Stimulated activated naive CD8-positive, alpha-beta T cell treated with anti-CD3 and anti-CD28 coated beads, Interleukin-15, amount 100 ng/mL, for 72 hours (primary cell): ENCODE data around the gene KIFC3.
"Not testable (repeated sequence)": the region's sequence is repeated elsewhere in the genome, so short reads cannot be mapped to it uniquely, and the experiment has no call there.

ENCODE experiments used
- ATAC-seq: fragments of 150-1000 bp; cut with Tn5 transposase; 2 replicates; pipeline ENCODE4 v1.10.0; 2021; ENCODE audit warnings: mild to moderate bottlenecking, moderate library complexity
- DNase-seq, 2 donors: peaks; one replicate each; pipeline ENCODE4 v3.0.0; 2021 to 2022
- H3K27ac Mint-ChIP-seq, 2 donors: one replicate each; pipeline ENCODE4 v1.8.0; 2022; ENCODE audit warnings: mild to moderate bottlenecking in 2 of 2, mixed read lengths in 2 of 2, moderate library complexity in 2 of 2
- H3K27me3 Mint-ChIP-seq: one replicate; pipeline ENCODE4 v1.8.0; 2022; ENCODE audit warnings: mixed read lengths
- H3K4me1 Mint-ChIP-seq: one replicate; pipeline ENCODE4 v1.8.0; 2022; ENCODE audit warnings: mild to moderate bottlenecking, mixed read lengths
- H3K4me3 Mint-ChIP-seq, 2 donors: one replicate each; pipeline ENCODE4 v1.8.0; 2022; ENCODE audit warnings: mild to moderate bottlenecking in 2 of 2, mixed read lengths in 2 of 2, moderate library complexity in 1 of 2
- H3K9me3 Mint-ChIP-seq, 2 donors: one replicate each; pipeline ENCODE4 v1.8.0; 2022; ENCODE audit warnings: mixed read lengths in 2 of 2

The KIFC3 gene

GRCh38 chr16:57739756-57740422 is 62.4 kb downstream of the KIFC3 start:
- no peak overlapping the region for H3K27ac Mint-ChIP-seq
- ATAC-seq (no peak), DNase-seq (no peak)
- H3K4me3 Mint-ChIP-seq = no peak overlapping the region
- H3K27me3 Mint-ChIP-seq = no peaks in the 10 kb centered on the region
- no peaks in the 10 kb centered on the region for H3K9me3 Mint-ChIP-seq
- peaks cover 37% of the 10 kb centered on the region for H3K4me1 Mint-ChIP-seq

DNA sequence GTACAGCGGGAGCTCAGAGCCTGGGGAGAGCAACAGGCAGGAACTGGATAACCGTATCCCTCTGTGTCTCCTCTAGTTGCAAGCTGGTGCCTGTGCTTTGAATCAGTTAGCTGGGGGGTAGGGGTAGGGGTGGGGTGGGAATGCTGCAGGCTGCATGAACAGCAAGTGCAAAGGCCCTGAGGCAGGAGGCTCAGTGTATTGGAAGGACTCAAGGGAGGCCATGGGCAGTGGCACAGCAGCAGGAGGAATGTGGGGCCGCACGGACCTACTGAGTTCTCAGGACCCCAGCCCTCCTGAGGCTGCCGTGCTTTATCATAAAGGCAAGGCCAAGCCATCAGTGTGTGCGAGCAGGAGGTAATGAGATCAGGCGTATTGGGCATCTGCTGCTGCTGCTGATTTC is 63.4 kb downstream of the KIFC3 start:
- Mint-ChIP-seq H3K4me3 (no peak overlapping the region), H3K4me1 (peaks cover 46% of the 10 kb centered on the region), H3K9me3 (no peaks in the 10 kb centered on the region), H3K27ac (peak overlapping the region in 1 of 2 donors; percentile 57), H3K27me3 (no peaks in the 10 kb centered on the region)
- no peak for ATAC-seq
- no peak for DNase-seq

DNA sequence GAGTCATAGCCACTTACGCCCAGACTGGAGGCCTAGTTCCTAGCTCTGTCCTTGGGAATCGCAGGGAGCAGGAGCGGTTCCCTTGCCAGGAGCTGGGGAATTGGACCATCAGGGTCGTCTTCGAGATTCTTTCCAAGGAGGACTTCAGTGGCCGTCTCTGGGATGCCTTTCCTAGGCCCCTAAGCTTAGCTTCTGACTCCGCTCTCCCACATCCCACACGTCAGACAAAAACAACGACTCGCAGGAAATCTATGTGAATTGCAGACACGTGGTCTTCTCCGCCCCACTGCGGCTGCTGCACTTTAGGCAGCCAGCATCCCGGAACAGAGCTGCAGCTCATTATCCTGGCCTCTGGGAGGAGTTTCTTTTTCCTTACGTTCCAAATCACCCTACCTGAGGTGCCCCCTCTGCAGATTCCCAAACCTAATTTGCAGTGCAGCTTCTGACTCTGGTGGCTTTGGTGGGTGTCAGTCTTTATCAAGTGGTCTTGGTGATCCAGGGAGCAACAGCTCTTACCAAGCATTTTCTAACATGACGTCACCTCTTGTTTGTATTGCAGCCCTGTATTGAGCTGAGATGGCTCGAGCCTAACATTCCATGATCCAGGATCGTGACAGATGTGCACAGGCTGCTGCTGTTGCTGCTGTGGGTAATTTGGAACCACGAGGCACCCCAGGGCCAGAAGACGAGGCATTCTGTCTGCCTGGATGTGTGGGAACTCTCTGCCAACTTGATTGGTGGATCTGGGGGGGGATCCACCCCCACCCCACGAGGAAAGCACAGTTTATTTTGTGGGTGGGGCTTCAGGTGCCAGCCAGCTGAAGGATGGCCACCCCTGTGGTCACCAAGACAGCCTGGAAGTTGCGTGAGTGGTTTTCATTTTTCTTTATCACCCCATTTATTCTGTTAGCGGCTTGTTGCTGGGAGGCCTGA is 65.6 kb downstream of the KIFC3 start:
- H3K4me3 Mint-ChIP-seq = peak overlapping the region; percentile 95 to 97
- DNase-seq = peak; percentile 19 to 37
- peaks cover 14 to 16% of the 10 kb centered on the region in 2 donors for H3K9me3 Mint-ChIP-seq
- H3K27ac Mint-ChIP-seq = peak overlapping the region; percentile 66 to 98
- H3K4me1 Mint-ChIP-seq = peaks cover 56% of the 10 kb centered on the region
- no peak for ATAC-seq
- no peaks in the 10 kb centered on the region for H3K27me3 Mint-ChIP-seq

DNA sequence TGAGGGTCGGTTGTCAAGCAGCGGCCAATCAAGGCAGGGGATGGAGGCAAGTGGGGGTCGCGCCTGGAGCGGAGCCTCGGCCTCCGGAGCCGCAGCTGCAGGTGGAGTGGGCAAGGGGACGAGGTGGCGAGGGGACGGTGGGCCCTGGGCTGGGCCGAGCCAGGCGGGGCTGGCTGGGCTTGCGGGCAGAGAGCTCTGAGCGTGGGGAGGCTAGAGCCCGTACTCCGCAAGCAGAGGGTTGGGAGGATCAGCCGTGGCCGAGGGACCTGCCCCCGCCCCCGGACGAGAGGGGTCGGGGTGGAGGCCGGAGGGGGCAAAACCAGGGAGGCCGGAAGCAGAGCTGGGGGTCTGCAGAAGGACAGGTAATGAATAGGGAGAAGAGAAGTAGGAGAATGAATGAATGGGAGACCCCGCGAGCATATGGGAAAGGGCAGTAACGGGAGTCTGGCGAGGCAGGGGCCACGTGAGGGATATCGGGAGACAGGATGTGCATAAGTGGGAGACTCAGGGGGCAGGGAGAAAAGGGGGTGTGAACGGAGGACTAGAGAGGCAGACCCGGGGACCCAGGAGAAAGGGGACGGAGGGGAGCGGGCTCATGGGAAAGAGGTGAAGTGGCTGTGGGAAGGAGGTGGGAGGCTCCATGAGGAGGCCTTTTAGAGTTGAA is 66.4 kb downstream of the KIFC3 start, which contains the start of gene KATNB1:
KATNB1 (plus strand) TSS at position 16 of the 664 bp plus-strand sequence. CDS start 1,474 bp downstream, outside the sequence.
- peaks cover 56% of the 10 kb centered on the region for H3K4me1 Mint-ChIP-seq
- H3K27me3 Mint-ChIP-seq = no peaks in the 10 kb centered on the region
- peak within 1 kb of the TSS; percentile 98 for H3K27ac Mint-ChIP-seq
- peaks cover 14 to 21% of the 10 kb centered on the region in 2 donors for H3K9me3 Mint-ChIP-seq
- peak within 1 kb of the TSS; percentile 95 to 97 for H3K4me3 Mint-ChIP-seq
- ATAC-seq (peak; percentile 45), DNase-seq (no peak)

DNA sequence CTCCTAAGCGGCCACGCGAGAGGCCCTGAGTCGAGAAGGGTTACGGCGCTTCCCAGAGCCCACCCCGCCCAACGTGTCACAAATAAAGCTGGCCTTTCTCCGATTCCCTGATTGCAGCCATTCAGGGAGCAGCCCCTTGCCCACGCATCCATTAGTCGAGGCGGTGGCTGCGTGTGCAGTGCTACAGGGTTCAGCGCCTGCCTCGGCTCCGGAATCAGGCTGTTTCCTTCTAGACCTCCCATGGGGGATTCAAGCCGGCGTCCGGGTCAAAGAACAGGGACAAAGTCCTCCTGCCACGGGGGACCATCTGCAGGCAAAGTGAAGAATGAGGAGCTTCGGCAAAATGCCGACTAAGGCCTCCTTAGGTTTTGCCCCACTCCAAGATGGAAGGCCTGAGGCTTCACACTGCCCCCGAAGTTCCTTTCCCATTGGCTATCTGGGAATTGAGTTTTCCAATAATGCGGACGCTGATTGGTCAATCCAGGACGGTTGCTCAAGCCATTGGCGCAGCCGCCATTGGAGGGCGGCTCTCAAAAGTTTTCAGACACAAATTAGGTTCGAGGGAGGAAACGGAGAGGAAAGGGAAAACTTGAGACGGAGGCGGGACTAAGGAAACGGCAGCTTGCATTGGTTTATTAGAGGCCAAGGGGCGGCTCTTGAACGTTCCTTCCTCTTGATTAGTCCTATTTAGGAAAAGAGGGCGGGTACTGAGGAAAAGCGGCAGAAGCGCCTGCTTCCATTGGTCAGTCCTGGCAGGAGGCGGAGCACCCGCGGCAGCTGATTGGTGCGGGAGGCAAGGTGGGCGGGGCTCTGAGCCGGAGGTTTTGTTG is 67.2 kb downstream of the KIFC3 start:
- peak; percentile 97 to 98 for DNase-seq
- Mint-ChIP-seq H3K27ac (peak overlapping the region; percentile 98), H3K9me3 (peaks cover 19 to 21% of the 10 kb centered on the region in 2 donors), H3K4me3 (peak overlapping the region; percentile 95 to 97), H3K27me3 (no peaks in the 10 kb centered on the region), H3K4me1 (peaks cover 56% of the 10 kb centered on the region)
- ATAC-seq = peak; percentile 91

DNA sequence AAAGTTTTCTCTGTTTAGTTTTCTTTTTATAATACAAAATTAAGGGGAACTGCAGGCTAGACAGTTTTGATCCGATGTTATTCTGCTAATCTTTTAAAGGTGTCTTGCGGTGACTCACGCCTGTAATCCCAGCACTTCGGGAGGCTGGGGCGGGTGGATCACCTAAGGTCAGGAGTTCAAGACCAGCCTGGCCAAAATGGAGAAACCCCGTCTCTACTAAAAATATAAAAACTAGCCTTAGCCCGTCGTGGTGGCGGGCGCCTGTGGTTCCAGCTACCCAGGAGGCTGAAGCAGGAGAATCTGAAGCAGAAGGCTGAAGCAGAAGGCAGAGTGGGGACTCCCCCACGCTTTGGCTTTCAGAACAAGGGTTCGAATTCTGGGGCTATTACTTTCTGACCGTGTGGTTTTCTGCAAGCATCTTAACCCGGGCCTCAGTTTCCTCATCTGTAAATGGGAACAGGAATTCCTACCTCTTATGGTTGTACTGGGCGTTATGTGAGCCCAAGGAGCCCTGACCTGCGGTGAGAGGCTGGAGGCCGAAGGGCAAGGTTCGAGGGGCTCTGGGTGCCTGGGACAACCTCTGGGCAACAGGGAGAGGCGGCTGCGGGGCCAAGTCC is 67.9 kb downstream of the KIFC3 start:
- peak overlapping the region; percentile 96 to 98 for H3K27ac Mint-ChIP-seq
- ATAC-seq (no peak), DNase-seq (no peak)
- H3K4me1 Mint-ChIP-seq = peaks cover 56% of the 10 kb centered on the region
- peak overlapping the region; percentile 95 to 97 for H3K4me3 Mint-ChIP-seq
- H3K9me3 Mint-ChIP-seq = peaks cover 21 to 22% of the 10 kb centered on the region in 2 donors
- H3K27me3 Mint-ChIP-seq = no peaks in the 10 kb centered on the region

GRCh38 chr16:57732714-57733113 is 69.6 kb downstream of the KIFC3 start:
- Mint-ChIP-seq H3K4me1 (peaks cover 42% of the 10 kb centered on the region), H3K4me3 (peak overlapping the region in 1 of 2 donors; percentile 27), H3K27ac (no peak overlapping the region), H3K9me3 (peaks cover 21 to 31% of the 10 kb centered on the region in 2 donors), H3K27me3 (no peaks in the 10 kb centered on the region)
- ATAC-seq = no peak
- DNase-seq = no peak

DNA sequence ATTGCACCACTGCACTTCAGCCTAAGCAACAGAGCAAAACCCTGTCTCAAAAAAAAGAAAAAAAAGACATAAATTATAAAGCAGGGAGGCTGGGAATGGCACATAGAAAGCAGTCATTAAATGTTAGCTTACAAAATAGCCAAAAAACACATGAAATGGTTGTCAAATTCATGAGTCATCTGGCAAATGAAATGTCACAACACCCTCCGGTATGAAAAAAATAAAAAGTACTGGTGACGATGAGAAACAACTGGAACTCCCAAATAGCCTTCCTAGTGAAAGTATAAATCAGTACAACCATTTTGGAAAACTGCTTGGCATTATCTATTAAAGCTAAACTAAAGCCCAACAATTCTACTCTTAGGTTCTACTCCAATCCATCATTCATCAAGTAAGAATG is 70.3 kb downstream of the KIFC3 start:
- H3K27ac Mint-ChIP-seq = no peak overlapping the region
- peaks cover 35% of the 10 kb centered on the region for H3K4me1 Mint-ChIP-seq
- H3K4me3 Mint-ChIP-seq = no peak overlapping the region
- no peak for DNase-seq
- H3K9me3 Mint-ChIP-seq = peaks cover 21 to 31% of the 10 kb centered on the region in 2 donors
- no peak for ATAC-seq
- H3K27me3 Mint-ChIP-seq = no peaks in the 10 kb centered on the region

DNA sequence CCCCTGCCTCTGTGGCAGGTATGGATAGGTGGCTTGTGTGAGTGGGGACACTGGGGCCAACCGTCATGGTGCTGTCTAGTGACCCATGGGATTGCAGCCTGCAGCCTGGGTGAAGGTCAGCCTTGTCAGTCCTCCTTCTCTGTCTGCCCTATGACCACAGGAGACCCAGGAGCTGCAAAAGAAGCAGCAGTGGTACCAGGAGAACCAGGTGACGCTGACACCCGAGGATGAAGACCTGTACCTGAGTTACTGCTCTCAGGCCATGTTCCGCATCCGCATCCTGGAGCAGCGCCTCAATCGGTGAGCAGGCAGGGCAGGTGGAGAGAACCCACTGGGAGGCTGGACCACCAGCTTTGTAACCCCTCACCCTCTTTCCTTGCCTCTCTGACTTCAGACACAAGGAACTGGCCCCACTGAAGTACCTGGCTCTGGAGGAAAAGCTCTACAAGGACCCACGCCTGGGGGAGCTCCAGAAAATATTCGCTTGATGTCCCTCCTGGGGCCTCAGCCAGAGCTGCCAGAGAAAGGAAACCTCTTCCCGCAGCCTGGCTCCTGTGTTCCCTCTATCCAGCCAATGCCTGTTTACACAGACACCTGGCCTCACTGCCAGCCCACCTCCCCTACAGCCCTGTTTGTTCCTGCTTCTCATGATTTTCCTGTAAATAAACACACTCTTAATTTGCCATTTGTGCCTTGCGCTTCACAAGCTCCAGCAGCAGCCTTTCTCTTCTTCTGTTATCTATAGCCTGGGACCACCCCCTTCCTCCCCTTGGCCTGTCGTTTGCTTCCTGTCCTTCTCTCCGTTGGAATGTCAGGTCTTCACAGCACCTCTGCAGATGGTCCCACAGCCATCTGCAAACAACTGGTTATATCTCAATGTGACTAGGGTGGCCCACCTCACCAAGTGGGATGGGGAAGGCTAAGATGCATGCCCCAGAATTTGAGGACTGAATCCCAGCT is 71.2 kb downstream of the KIFC3 start:
- no peak overlapping the region for H3K4me3 Mint-ChIP-seq
- peaks cover 21 to 31% of the 10 kb centered on the region in 2 donors for H3K9me3 Mint-ChIP-seq
- ATAC-seq (no peak), DNase-seq (no peak)
- peaks cover 25% of the 10 kb centered on the region for H3K4me1 Mint-ChIP-seq
- H3K27ac Mint-ChIP-seq = no peak overlapping the region
- no peaks in the 10 kb centered on the region for H3K27me3 Mint-ChIP-seq

- not testable (repeated sequence) for H3K4me3 Mint-ChIP-seq, H3K27ac Mint-ChIP-seq, DNase-seq, H3K27me3 Mint-ChIP-seq, ATAC-seq
- Mint-ChIP-seq H3K4me1 (peaks cover 25% of the 10 kb centered on the region), H3K9me3 (peaks cover 21 to 31% of the 10 kb centered on the region in 2 donors)
Measured at GRCh38 chr16:57729852-57730251, 72.4 kb downstream of the KIFC3 start.

- Mint-ChIP-seq H3K4me1 (peaks cover 21% of the 10 kb centered on the region), H3K9me3 (peaks cover 21 to 31% of the 10 kb centered on the region in 2 donors), H3K4me3 (no peak overlapping the region), H3K27ac (no peak overlapping the region), H3K27me3 (no peaks in the 10 kb centered on the region)
- DNase-seq (no peak), ATAC-seq (no peak)
Measured at GRCh38 chr16:57729182-57729484, 73.2 kb downstream of the KIFC3 start.

- DNase-seq (no peak), ATAC-seq (no peak)
- no peaks in the 10 kb centered on the region for H3K27me3 Mint-ChIP-seq
- H3K9me3 Mint-ChIP-seq = peaks cover 20 to 30% of the 10 kb centered on the region in 2 donors
- no peak overlapping the region for H3K27ac Mint-ChIP-seq
- H3K4me1 Mint-ChIP-seq = peaks cover 15% of the 10 kb centered on the region
- H3K4me3 Mint-ChIP-seq = no peak overlapping the region
Measured at GRCh38 chr16:57728336-57729181, 73.7 kb downstream of the KIFC3 start.

DNA sequence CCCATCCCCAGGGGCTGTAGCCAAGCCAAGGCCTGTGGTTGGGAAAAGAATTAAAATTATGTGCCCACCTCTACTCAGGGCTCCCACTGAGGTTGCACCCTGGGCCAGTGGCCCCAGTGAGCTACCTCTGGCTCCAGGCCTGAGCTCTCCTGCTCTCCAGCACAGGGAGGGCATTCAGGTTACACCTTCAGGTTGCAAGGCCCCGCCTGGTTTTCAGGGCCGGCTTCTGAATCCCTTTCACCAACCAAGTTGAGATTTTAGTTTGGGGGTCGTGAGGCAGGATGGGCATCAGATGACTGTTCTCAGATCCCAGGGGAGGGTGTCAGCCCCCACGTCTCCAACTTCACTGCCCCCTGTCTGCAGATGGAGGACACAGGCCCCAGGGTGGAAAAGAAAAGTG is 74.7 kb downstream of the KIFC3 start:
- no peak overlapping the region for H3K4me3 Mint-ChIP-seq
- H3K9me3 Mint-ChIP-seq = peaks cover 10 to 20% of the 10 kb centered on the region in 2 donors
- peaks cover 8% of the 10 kb centered on the region for H3K4me1 Mint-ChIP-seq
- H3K27ac Mint-ChIP-seq = no peak overlapping the region
- no peaks in the 10 kb centered on the region for H3K27me3 Mint-ChIP-seq
- no peak for DNase-seq
- no peak for ATAC-seq
